Subcutaneous abdominal adipose tissue (tissue), 5 donors: Measurements from ENCODE around the gene RAB20.
"Not testable (repeated sequence)": the region's sequence is repeated elsewhere in the genome, so short reads cannot be mapped to it uniquely, and the experiment has no call there.

Experiments
- H3K27ac ChIP-seq: one replicate; pipeline ENCODE4 v1.7.0; 2013; ENCODE audit warnings: low read depth, mild to moderate bottlenecking, inconsistent platforms, low read length, moderate library complexity
- H3K27me3 ChIP-seq, 5 donors: one replicate each; pipeline ENCODE4 v1.7.0; 2013; ENCODE audit warnings: low read length in 5 of 5, inconsistent platforms in 1 of 5; ENCODE audit not compliant: control insufficient read depth in 5 of 5, insufficient read depth in 4 of 5
- H3K36me3 ChIP-seq, 5 donors: one replicate each; pipeline ENCODE4 v1.7.0; 2013; ENCODE audit warnings: low read length in 5 of 5; ENCODE audit not compliant: control insufficient read depth in 5 of 5, insufficient read depth in 5 of 5
- H3K4me1 ChIP-seq, 5 donors: one replicate each; pipeline ENCODE4 v1.7.0; 2013; ENCODE audit warnings: low read length in 5 of 5, mild to moderate bottlenecking in 3 of 5, moderate library complexity in 1 of 5; ENCODE audit not compliant: control insufficient read depth in 5 of 5, insufficient read depth in 5 of 5
- H3K4me3 ChIP-seq, 5 donors: one replicate each; pipeline ENCODE4 v1.7.0; 2013; ENCODE audit warnings: low read length in 5 of 5, low read depth in 1 of 5
- H3K9ac ChIP-seq, 5 donors: one replicate each; pipeline ENCODE4 v1.7.0; 2013; ENCODE audit warnings: low read length in 5 of 5, mild to moderate bottlenecking in 4 of 5, moderate library complexity in 3 of 5
- H3K9me3 ChIP-seq, 5 donors: one replicate each; pipeline ENCODE4 v1.7.0; 2013; ENCODE audit warnings: low read length in 5 of 5; ENCODE audit not compliant: control insufficient read depth in 5 of 5
- donor health status: healthy.
- donor health status: healthy.
- donor health status: healthy.
- donor health status: healthy.
- donor health status: healthy.

The RAB20 gene

DNA sequence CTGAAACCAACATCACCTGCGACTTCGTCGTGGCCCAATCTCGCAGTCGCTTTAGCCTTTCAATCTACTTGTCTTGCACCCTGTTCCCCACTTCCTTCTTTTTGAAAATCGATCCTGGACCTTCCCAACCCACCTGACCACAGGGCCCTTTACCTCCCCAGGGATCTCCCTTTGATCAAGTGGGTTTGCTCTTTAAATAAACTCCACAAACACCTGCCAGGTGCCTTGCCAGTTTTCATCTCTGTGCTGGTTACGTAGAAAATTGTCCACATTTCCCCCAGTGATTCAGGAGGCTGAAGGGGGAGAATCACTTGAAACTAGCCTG lies 14.5 kb upstream of the RAB20 start:
- H3K36me3 ChIP-seq, result no peaks in the 10 kb centered on the region
- H3K4me1 ChIP-seq, result peaks cover 0 to 12% (median 6%) of the 10 kb centered on the region in 5 donors
- H3K27ac ChIP-seq, result no peak overlapping the region
- no peak overlapping the region for H3K9ac ChIP-seq
- H3K27me3 ChIP-seq, result peaks cover 6 to 23% (median 13%) of the 10 kb centered on the region in 5 donors
- H3K9me3 ChIP-seq, result no peaks in the 10 kb centered on the region
- no peak overlapping the region for H3K4me3 ChIP-seq

DNA sequence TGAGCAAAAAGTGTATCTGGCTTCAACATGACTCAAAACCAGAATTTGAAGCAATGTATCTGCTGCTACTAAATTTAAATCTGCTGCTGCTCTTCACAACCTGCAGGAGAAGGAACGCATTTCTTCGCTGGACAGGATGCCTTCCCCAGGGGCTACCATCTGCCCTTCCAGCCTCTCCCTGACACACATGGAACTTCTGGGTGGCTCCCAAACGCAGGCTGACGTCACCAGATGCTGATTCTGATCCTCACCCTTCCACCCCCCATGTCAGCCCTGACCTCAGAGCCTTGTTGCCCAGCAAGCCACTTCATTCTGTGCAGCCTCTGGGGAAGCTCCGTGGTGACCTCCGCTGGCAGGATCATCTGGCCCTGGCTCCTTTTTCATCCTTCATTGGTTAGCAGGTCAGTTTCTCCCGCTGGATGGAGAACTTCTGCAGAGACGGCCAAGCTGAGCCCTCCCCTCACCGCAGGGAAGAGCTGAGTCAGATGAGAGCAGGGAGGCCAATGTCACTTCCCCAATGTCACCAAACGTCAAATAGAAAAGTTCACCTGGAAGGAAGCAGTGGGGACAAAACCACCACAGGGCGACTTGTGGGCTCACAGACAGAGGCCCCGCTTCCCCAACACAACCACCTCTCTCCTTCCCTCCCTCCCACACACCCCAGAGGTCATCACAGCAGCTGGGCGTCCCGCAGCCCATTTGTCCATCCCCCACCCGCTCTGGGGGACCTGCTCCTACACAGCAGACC lies 14.0 kb upstream of the RAB20 start:
- H3K27ac ChIP-seq, result no peak overlapping the region
- no peaks in the 10 kb centered on the region for H3K36me3 ChIP-seq
- no peak overlapping the region for H3K4me3 ChIP-seq
- H3K4me1 ChIP-seq, result peaks cover 0 to 12% (median 6%) of the 10 kb centered on the region in 5 donors
- peaks cover 6 to 23% (median 13%) of the 10 kb centered on the region in 5 donors for H3K27me3 ChIP-seq
- no peaks in the 10 kb centered on the region for H3K9me3 ChIP-seq
- H3K9ac ChIP-seq, result no peak overlapping the region

DNA sequence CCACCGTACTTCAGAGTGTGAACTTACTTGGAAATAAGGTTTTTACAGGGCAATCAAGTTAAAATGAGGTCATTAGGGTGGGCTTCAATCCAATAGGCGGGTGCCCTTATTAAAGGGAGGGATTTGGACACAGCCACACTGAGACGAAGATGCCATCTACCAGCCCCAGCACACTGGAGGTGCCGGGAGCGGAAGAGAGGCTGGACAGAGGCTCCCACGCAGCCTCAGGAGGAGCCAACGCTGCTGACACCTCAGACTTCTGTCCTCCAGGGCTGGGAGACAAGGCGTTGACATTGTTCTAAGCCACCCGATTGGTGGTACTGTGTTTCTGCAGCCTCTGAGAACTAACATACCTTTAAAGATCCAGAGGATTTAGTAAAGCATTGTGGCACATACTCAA lies 12.6 kb upstream of the RAB20 start:
- Histone ChIP-seq H3K9ac (no peak overlapping the region), H3K9me3 (no peaks in the 10 kb centered on the region), H3K36me3 (no peaks in the 10 kb centered on the region), H3K27me3 (peaks cover 6 to 23% (median 16%) of the 10 kb centered on the region in 5 donors), H3K4me3 (no peak overlapping the region), H3K4me1 (peaks cover 0 to 12% (median 6%) of the 10 kb centered on the region in 5 donors), H3K27ac (no peak overlapping the region)

DNA sequence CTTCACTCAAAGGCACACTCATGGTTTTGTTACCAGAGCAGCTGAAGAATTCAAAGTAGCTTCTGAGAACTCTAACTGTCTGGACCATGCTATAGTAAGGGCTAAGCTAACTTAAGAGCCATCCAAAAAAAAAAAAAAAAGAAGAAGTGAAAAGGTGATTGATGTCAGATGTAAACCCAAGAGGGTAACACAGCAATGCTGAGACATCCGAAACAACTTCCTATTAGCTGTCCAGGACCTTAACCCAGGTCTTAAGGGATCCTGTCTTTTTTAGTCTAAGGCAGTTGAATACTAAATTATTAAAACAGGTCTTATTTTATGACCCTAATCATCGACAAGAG lies 11.2 kb upstream of the RAB20 start:
- H3K27ac ChIP-seq, result no peak overlapping the region
- H3K27me3 ChIP-seq, result peaks cover 6 to 23% (median 16%) of the 10 kb centered on the region in 5 donors
- no peak overlapping the region for H3K9ac ChIP-seq
- H3K36me3 ChIP-seq, result no peaks in the 10 kb centered on the region
- no peaks in the 10 kb centered on the region for H3K9me3 ChIP-seq
- peaks cover 0 to 12% (median 6%) of the 10 kb centered on the region in 5 donors for H3K4me1 ChIP-seq
- no peak overlapping the region for H3K4me3 ChIP-seq

DNA sequence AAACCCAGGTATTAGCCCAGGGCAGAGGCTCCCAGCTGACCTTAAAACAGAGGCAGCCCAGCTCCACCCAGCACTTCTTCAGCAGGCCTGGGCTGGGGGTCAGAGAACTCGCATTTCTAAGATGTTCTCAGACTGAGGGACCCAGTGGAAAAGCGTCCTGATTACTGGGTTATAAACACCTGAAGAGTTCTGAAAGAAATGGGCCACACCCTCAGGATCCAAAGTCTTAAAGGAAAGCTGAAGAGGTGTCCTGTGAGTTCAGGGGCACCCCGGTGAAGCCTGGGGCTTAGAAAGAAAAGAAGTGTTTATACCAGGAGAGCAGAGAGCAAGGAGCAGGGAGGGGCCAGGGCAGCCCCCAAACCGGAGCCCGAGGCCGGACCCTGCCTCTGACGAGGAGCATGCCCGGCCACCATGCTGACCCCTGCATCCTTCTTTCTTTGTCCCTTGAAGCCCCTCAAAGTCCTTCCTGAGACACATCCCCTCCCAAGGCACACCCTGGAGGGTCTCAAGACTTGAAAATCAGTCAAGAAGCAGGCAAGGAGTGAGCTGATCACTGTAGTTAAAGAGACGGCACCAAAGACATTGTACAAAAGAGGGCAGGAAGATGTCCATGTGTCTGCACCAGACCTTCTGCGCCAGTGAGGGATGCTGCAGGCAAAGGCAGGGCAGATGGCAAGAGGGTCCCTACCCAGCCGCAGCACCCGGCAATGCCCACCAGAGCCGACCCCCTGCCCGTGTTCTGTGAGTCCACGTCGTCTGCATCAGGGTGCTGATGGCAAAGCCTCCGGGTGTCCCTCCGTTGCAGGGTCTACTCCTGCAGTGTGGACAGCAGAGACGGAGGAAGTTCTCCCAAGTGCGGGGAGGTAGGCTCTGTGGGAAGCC lies 10.6 kb upstream of the RAB20 start:
- Histone ChIP-seq H3K27ac (no peak overlapping the region), H3K9ac (no peak overlapping the region), H3K27me3 (peaks cover 6 to 23% (median 16%) of the 10 kb centered on the region in 5 donors), H3K9me3 (no peaks in the 10 kb centered on the region), H3K4me3 (no peak overlapping the region), H3K4me1 (peaks cover 0 to 12% (median 6%) of the 10 kb centered on the region in 5 donors), H3K36me3 (no peaks in the 10 kb centered on the region)

DNA sequence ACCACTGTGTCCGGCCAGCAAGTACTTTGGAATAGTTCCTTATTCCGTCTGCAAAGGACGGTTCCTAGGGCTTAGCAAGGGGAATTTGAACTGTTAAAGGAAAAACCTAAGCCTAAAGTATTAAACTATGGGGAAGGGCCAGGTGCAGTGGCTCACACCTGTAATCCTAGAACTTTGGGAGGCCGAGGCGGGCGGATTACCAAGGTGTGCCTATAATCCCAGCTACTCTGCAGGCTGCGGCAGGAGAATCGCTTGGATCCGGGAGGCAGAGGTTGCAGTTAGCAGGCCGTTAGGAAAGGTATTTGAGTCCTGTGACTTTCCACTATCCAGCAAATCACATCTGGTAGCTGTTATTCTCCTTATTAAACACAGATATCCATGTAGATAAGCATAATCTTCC lies 9.4 kb upstream of the RAB20 start:
- Histone ChIP-seq H3K4me3 (no peak overlapping the region), H3K9me3 (no peaks in the 10 kb centered on the region), H3K27me3 (peaks cover 6 to 23% (median 16%) of the 10 kb centered on the region in 5 donors), H3K9ac (no peak overlapping the region), H3K4me1 (peaks cover 0 to 10% (median 6%) of the 10 kb centered on the region in 5 donors), H3K36me3 (no peaks in the 10 kb centered on the region), H3K27ac (no peak overlapping the region)

DNA sequence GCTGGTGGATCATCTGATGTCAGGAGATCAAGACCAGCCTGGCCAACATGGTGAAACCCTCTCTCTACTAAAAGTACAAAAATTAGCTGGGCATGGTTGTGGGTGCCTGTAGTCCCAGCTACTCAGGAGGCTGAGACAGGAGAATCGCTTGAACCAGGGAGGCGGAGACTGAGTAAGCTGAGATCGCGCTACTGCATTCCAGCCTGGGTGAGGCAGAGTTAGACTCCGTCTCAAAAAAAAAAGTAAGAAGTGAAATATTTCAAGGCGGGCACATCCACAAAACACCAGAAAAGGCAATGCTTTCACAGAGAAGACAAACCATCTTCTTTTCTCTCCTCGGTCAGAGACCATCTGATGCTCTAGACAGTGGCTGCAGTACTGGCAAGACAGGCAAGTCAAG lies 8.4 kb upstream of the RAB20 start:
- not testable (repeated sequence) for H3K36me3 ChIP-seq, H3K9me3 ChIP-seq, H3K4me3 ChIP-seq, H3K9ac ChIP-seq, H3K27ac ChIP-seq, H3K4me1 ChIP-seq
- H3K27me3 ChIP-seq, result peaks cover 6 to 16% (median 13%) of the 10 kb centered on the region in 5 donors

DNA sequence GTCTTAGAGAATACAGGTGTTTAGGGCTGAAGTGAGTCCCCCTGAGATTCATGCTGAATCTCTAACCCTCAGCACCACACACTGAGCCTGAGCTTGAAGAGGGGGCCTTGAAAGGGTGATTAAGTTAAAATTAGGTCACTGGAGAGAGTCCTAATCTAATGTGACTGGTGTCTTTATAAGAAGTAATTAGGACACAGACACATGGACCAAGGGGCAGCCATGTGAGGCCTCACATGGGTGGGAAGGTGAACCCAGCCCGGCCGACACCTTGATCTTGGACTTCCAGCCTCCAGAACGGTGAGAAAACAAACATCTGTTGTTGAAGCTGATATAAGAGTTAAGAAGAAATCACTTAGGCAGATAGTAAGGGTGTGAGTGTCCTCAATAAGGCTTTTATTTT lies 7.1 kb upstream of the RAB20 start:
- no peaks in the 10 kb centered on the region for H3K9me3 ChIP-seq
- peaks cover 0 to under 1% (median 0%) of the 10 kb centered on the region in 5 donors for H3K4me1 ChIP-seq
- no peak overlapping the region for H3K27ac ChIP-seq
- H3K4me3 ChIP-seq, result no peak overlapping the region
- no peak overlapping the region for H3K9ac ChIP-seq
- H3K36me3 ChIP-seq, result peaks cover 0 to 5% (median 0%) of the 10 kb centered on the region in 5 donors
- H3K27me3 ChIP-seq, result peaks cover 6 to 14% (median 10%) of the 10 kb centered on the region in 5 donors

DNA sequence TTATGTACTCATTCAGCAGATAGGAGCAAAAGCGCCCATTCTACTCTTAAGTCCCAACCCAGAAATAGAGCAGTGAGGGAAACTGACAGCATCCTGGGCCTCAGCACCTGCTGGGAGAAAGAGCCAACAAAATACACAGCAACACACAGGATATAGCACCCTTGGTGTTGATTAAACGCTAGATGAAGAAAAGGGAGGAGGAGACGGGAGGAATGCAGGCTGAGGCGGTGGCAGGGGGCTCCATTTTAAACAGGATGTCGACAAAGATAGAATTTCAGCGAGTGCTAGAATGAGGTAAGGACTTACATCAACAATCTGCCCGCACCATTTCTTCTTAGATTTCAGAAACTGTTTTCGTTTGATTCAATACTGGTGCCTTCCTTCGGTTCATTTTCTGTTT lies 4.6 kb upstream of the RAB20 start:
- Histone ChIP-seq H3K9ac (no peak overlapping the region), H3K4me3 (no peak overlapping the region), H3K9me3 (no peaks in the 10 kb centered on the region), H3K27ac (no peak overlapping the region), H3K27me3 (peaks cover 0 to 2% (median 0%) of the 10 kb centered on the region in 5 donors), H3K4me1 (peaks cover 0 to 21% (median 13%) of the 10 kb centered on the region in 5 donors), H3K36me3 (peaks cover 0 to 5% (median 0%) of the 10 kb centered on the region in 5 donors)

DNA sequence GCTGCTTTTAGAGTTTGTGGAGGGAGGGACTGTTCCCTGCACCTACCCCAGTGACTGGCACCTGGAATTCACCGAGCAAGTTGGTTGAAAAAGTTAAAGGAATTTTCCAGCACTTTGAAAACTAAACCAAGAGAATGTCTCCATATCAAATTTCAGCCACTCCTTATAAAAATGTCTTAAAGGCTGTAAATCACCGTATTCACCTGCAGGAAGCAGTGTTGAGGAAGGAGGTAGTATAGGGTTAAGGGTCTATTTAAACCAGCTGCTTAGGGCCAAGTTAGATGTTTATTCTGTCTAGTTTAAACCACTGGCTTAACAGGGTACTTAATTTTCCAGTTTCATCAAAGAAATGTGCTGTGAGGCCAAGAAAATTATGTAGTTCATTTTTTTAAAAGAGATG lies 3.8 kb upstream of the RAB20 start:
- peaks cover 0 to 2% (median 0%) of the 10 kb centered on the region in 5 donors for H3K27me3 ChIP-seq
- no peak overlapping the region for H3K4me3 ChIP-seq
- no peak overlapping the region for H3K9ac ChIP-seq
- peaks cover 0 to 30% (median 19%) of the 10 kb centered on the region in 5 donors for H3K4me1 ChIP-seq
- no peaks in the 10 kb centered on the region for H3K9me3 ChIP-seq
- H3K36me3 ChIP-seq, result peaks cover 0 to 5% (median 0%) of the 10 kb centered on the region in 5 donors
- no peak overlapping the region for H3K27ac ChIP-seq
